Loucy (cell line): ENCODE measurements around the gene ARID4A.

Experiments
- H2AFZ ChIP-seq: fragments of 200-600 bp; sonication (generic); 2 replicates; pipeline ENCODE4 v1.6.0; 2016; ENCODE audit warnings: antibody characterized with exemption, mild to moderate bottlenecking, low read length, moderate library complexity
- H3F3A ChIP-seq: fragments of 200-600 bp; 2 replicates; pipeline ENCODE4 v1.6.0; 2016; ENCODE audit warnings: antibody characterized with exemption, low read depth, mild to moderate bottlenecking
- H3K27me3 ChIP-seq: fragments of 200-600 bp; sonication (generic); 2 replicates; pipeline ENCODE4 v1.6.1; 2014; ENCODE audit warnings: low read length, mild to moderate bottlenecking; ENCODE audit not compliant: insufficient read depth, poor library complexity, severe bottlenecking
- H3K36me3 ChIP-seq: fragments of 200-600 bp; sonication (generic); 2 replicates; pipeline ENCODE4 v1.6.1; 2016; ENCODE audit warnings: low read length; ENCODE audit not compliant: insufficient read depth
- H3K4me1 ChIP-seq: fragments of 200-600 bp; sonication (generic); 2 replicates; pipeline ENCODE4 v1.5.1; 2014; ENCODE audit warnings: low read length, mild to moderate bottlenecking; ENCODE audit not compliant: insufficient read depth, poor library complexity, severe bottlenecking
- H3K4me2 ChIP-seq: fragments of 200-600 bp; sonication (generic); 2 replicates; pipeline ENCODE4 v1.6.0; 2014; ENCODE audit warnings: antibody characterized with exemption, low read length, low read depth, mild to moderate bottlenecking; ENCODE audit not compliant: poor library complexity, severe bottlenecking
- H3K4me3 ChIP-seq: fragments of 200-600 bp; sonication (generic); 2 replicates; pipeline ENCODE4 v1.5.1; 2014; ENCODE audit warnings: low read length, mild to moderate bottlenecking, mixed read lengths; ENCODE audit not compliant: poor library complexity, severe bottlenecking
- H3K79me2 ChIP-seq: fragments of 200-600 bp; sonication (generic); 2 replicates; pipeline ENCODE4 v1.6.1; 2014; ENCODE audit warnings: low read length; ENCODE audit not compliant: insufficient read depth
- H3K9ac ChIP-seq: fragments of 200-600 bp; sonication (generic); 2 replicates; pipeline ENCODE4 v1.6.0; 2014; ENCODE audit warnings: mild to moderate bottlenecking, low read depth, low read length, moderate library complexity; ENCODE audit not compliant: poor library complexity, severe bottlenecking
- H3K9me2 ChIP-seq: fragments of 200-600 bp; sonication (generic); replicated peaks from 2 replicates; pipeline ENCODE4 v1.6.1; 2016; ENCODE audit warnings: low read depth, low read length, mixed read lengths
- H3K9me3 ChIP-seq: fragments of 200-600 bp; sonication (generic); 2 replicates; pipeline ENCODE4 v1.6.1; 2014; ENCODE audit warnings: mild to moderate bottlenecking, antibody characterized with exemption, low read length, low read depth; ENCODE audit not compliant: insufficient read depth
- H4K20me1 ChIP-seq: fragments of 200-600 bp; sonication (generic); 2 replicates; pipeline ENCODE4 v1.6.0; 2014; ENCODE audit warnings: antibody characterized with exemption, low read length, mild to moderate bottlenecking; ENCODE audit not compliant: insufficient read depth, poor library complexity, severe bottlenecking
- EZH2phosphoT487 ChIP-seq: fragments of 200-600 bp; IDR thresholded peaks from 2 replicates; pipeline ENCODE4 v1.6.1; 2018; ENCODE audit warnings: antibody characterized with exemption, mild to moderate bottlenecking, moderate library complexity, borderline replicate concordance
- TF ChIP-seq, protein P1 (sequence below): fragments of 200-600 bp; sonication (generic); conservative IDR thresholded peaks from 2 replicates; pipeline ENCODE4 v1.5.1; 2014; ENCODE audit warnings: mild to moderate bottlenecking, antibody characterized with exemption, low read length

ARID4A gene

DNA sequence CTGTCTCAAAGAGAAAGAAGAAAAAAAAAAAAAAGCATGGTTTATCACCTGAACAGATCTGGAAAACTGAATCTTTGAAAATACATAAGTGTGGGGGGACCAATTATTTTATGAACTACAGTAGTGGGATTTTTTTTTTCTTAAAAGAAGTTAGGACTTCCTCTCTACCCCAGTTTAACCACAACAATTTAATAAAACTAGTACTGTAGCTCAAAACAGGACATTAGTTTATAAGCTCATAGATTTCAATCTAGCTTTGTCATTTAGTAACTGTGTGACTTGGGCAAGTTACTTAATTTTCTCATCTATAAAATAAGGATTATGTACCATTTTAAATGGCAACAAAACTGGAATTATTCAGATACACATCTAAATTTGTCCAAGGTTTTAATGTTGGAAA lies 23.5 kb upstream of the ARID4A start:
- peaks cover 30% of the 10 kb centered on the region for H3K4me1 ChIP-seq
- TF ChIP-seq, protein P1, sequence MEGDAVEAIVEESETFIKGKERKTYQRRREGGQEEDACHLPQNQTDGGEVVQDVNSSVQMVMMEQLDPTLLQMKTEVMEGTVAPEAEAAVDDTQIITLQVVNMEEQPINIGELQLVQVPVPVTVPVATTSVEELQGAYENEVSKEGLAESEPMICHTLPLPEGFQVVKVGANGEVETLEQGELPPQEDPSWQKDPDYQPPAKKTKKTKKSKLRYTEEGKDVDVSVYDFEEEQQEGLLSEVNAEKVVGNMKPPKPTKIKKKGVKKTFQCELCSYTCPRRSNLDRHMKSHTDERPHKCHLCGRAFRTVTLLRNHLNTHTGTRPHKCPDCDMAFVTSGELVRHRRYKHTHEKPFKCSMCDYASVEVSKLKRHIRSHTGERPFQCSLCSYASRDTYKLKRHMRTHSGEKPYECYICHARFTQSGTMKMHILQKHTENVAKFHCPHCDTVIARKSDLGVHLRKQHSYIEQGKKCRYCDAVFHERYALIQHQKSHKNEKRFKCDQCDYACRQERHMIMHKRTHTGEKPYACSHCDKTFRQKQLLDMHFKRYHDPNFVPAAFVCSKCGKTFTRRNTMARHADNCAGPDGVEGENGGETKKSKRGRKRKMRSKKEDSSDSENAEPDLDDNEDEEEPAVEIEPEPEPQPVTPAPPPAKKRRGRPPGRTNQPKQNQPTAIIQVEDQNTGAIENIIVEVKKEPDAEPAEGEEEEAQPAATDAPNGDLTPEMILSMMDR: no peak
- no peak for TF ChIP-seq EZH2phosphoT487
- peaks cover 18% of the 10 kb centered on the region for H3F3A ChIP-seq
- peak overlapping the region; percentile 12 for H3K9ac ChIP-seq
- peaks cover 75% of the 10 kb centered on the region for H4K20me1 ChIP-seq
- H3K4me3 ChIP-seq: peak overlapping the region; percentile 61
- H3K27me3 ChIP-seq: no peaks in the 10 kb centered on the region
- H2AFZ ChIP-seq: no peak overlapping the region
- peak overlapping the region; percentile 73 for H3K4me2 ChIP-seq
- H3K9me3 ChIP-seq: no peaks in the 10 kb centered on the region
- peaks cover 85% of the 10 kb centered on the region for H3K79me2 ChIP-seq
- peaks cover 67% of the 10 kb centered on the region for H3K36me3 ChIP-seq
- H3K9me2 ChIP-seq: no peaks in the 10 kb centered on the region

DNA sequence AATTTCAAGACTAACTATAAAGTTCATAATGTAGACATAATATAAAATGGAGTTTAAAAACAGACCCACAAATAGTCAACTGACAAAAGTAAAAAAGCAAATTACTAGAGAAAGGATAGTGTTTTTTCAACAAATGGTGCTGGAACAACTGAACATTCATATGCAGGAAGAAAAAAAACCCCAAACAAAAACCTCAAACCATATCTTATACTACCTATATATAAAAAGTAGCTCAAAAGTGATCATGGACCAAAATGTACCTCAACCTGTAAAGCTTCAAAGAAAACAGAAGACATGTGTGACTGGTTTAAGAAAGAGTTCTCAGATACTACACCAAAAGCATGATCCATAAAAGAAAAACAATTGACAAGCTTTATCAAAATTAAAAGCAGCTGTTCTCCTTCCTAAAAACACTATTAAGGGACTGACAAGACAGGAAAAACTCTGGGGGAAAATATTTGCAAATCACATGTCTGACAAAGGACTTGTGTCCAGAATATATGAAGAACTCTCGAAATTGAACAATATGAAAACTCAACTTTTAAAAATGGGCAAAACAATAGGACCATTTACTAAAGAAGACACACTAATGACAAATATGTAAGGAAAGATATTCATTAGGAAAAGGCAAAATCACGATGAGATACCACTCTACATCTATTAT lies 22.7 kb upstream of the ARID4A start:
- Histone ChIP-seq H3K79me2 (peaks cover 85% of the 10 kb centered on the region), H3K36me3 (peaks cover 65% of the 10 kb centered on the region), H3K27me3 (no peaks in the 10 kb centered on the region), H3K4me1 (peaks cover 31% of the 10 kb centered on the region), H3K4me2 (peak overlapping the region; percentile 73), H3F3A (peaks cover 18% of the 10 kb centered on the region), H3K9me2 (no peaks in the 10 kb centered on the region), H2AFZ (no peak overlapping the region), H4K20me1 (peaks cover 76% of the 10 kb centered on the region), H3K4me3 (peak overlapping the region; percentile 61), H3K9ac (peak overlapping the region; percentile 12), H3K9me3 (no peaks in the 10 kb centered on the region)
- TF ChIP-seq EZH2phosphoT487: no peak
- TF ChIP-seq, protein P1: no peak

DNA sequence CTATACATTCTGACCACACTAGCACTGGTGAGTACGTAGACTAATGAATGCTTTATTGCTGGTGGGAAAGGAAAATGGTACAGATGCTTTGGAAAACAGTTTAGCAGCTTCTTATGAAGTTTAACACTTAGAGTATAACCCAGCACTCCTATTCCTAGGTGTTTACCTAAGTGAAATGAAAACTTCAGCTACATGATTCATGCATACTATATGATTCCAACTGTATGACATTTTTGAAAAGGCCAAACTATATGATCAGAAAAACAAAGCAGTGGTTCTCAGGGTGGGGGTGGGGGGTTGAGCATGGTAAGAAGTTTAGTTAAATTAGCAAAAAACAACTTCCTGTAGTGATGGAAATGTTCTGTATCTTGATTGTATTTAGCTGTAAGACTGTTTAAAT lies 22.1 kb upstream of the ARID4A start:
- H3K79me2 ChIP-seq: peaks cover 88% of the 10 kb centered on the region
- H3K4me3 ChIP-seq: no peak overlapping the region
- H3K9ac ChIP-seq: no peak overlapping the region
- H3K36me3 ChIP-seq: peaks cover 62% of the 10 kb centered on the region
- H3F3A ChIP-seq: peaks cover 18% of the 10 kb centered on the region
- H3K4me1 ChIP-seq: peaks cover 36% of the 10 kb centered on the region
- no peaks in the 10 kb centered on the region for H3K9me2 ChIP-seq
- no peak overlapping the region for H2AFZ ChIP-seq
- no peaks in the 10 kb centered on the region for H3K9me3 ChIP-seq
- H4K20me1 ChIP-seq: peaks cover 81% of the 10 kb centered on the region
- peak overlapping the region; percentile 73 for H3K4me2 ChIP-seq
- TF ChIP-seq EZH2phosphoT487: no peak
- TF ChIP-seq, protein P1: no peak
- H3K27me3 ChIP-seq: no peaks in the 10 kb centered on the region
